ENCODE data around the gene HSD17B3. TPM values are rescaled to one million over a fixed set of nuclear protein-coding genes. Genes with fewer than 3 reads are reported as not detected.

The HSD17B3 gene
- total RNA-seq, 2 experiments from 2014 or later = 0.42 to 0.80 TPM

- peaks cover 3% of the 10 kb centered on the region for H3K4me1 ChIP-seq (ENCODE audit: insufficient read depth, low read length)
- Mint-ChIP-seq H3K9me3 (peaks cover 2% of the 10 kb centered on the region), H3K27me3 (peaks cover 52% of the 10 kb centered on the region), H3K27ac (no peak overlapping the region), H3K36me3 (ENCODE audit: low read depth) (no peaks in the 10 kb centered on the region), H3K4me1 (ENCODE audit: low read depth) (no peaks in the 10 kb centered on the region), H3K4me3 (no peak overlapping the region)
- no peak overlapping the region for H3K4me3 ChIP-seq (ENCODE audit: low read length)
- ATAC-seq (ENCODE audit: poor library complexity) = no peak
- no peak for TF ChIP-seq CTCF (IDR thresholded peaks at IDR 0.05)
- intact Hi-C loops (cut with DNase I, micrococcal nuclease) = loop anchor here (1.0 to 2.0 kb wide), 2 partner anchors 85 kb away; no protein-coding TSS in a partner anchor
- CTCF ChIA-PET = interaction anchor here (0.6 to 1.6 kb wide), 3 partner anchors 10 to 83 kb away, joined by 3 to 4 read pairs (median 3); no protein-coding TSS in a partner anchor
- no peak overlapping the region for H3K27ac ChIP-seq (ENCODE audit: low read depth in 1 of 2, low read length in 2 of 2)
- peaks cover 2 to 5% of the 10 kb centered on the region in 2 experiments for H3K27me3 ChIP-seq (ENCODE audit: control insufficient read depth in 1 of 2, insufficient read depth in 2 of 2, low read length in 2 of 2)
- no peak for DNase-seq
- no peaks in the 10 kb centered on the region for H3K36me3 ChIP-seq (ENCODE audit: insufficient read depth, low read length)
- H3K9me3 ChIP-seq (ENCODE audit: control insufficient read depth in 1 of 2, insufficient read depth in 1 of 2, low read length in 2 of 2) = no peaks in the 10 kb centered on the region
- POLR2A ChIA-PET = no interaction called here
Measured at GRCh38 chr9:96232164-96232538, 69.8 kb downstream of the HSD17B3 start.

GRCh38 chr9:96230002-96230401 lies 72.0 kb downstream of the HSD17B3 start:
- Histone ChIP-seq H3K27me3 (ENCODE audit: control insufficient read depth in 1 of 2, insufficient read depth in 2 of 2, low read length in 2 of 2) (peaks cover 5 to 7% of the 10 kb centered on the region in 2 experiments), H3K27ac (ENCODE audit: low read depth in 1 of 2, low read length in 2 of 2) (no peak overlapping the region), H3K9me3 (ENCODE audit: control insufficient read depth in 1 of 2, insufficient read depth in 1 of 2, low read length in 2 of 2) (no peaks in the 10 kb centered on the region), H3K4me1 (ENCODE audit: insufficient read depth, low read length) (peaks cover 3% of the 10 kb centered on the region), H3K4me3 (ENCODE audit: low read length) (no peak overlapping the region), H3K36me3 (ENCODE audit: insufficient read depth, low read length) (no peaks in the 10 kb centered on the region)
- no peak for DNase-seq
- Mint-ChIP-seq H3K36me3 (ENCODE audit: low read depth) (no peaks in the 10 kb centered on the region), H3K4me1 (ENCODE audit: low read depth) (no peaks in the 10 kb centered on the region), H3K27ac (no peak overlapping the region), H3K4me3 (no peak overlapping the region), H3K27me3 (peaks cover 52% of the 10 kb centered on the region), H3K9me3 (peaks cover 2% of the 10 kb centered on the region)
- POLR2A ChIA-PET = no interaction called here
- ATAC-seq (ENCODE audit: poor library complexity) = no peak
- no peak for TF ChIP-seq CTCF (IDR thresholded peaks at IDR 0.05)
- intact Hi-C loops (cut with DNase I, micrococcal nuclease) = no loop called here
- CTCF ChIA-PET = no interaction called here

- ChIA-PET CTCF (no interaction called here), POLR2A (no interaction called here)
- Mint-ChIP-seq H3K36me3 (ENCODE audit: low read depth) (no peaks in the 10 kb centered on the region), H3K4me3 (no peak overlapping the region), H3K27me3 (peaks cover 65% of the 10 kb centered on the region), H3K4me1 (ENCODE audit: low read depth) (peaks cover 9% of the 10 kb centered on the region), H3K9me3 (peaks cover 3% of the 10 kb centered on the region), H3K27ac (no peak overlapping the region)
- Histone ChIP-seq H3K36me3 (ENCODE audit: insufficient read depth, low read length) (no peaks in the 10 kb centered on the region), H3K27me3 (ENCODE audit: control insufficient read depth in 1 of 2, insufficient read depth in 2 of 2, low read length in 2 of 2) (peaks cover 29 to 30% of the 10 kb centered on the region in 2 experiments), H3K9me3 (ENCODE audit: control insufficient read depth in 1 of 2, insufficient read depth in 1 of 2, low read length in 2 of 2) (peaks cover 0 to 7% of the 10 kb centered on the region in 2 experiments), H3K4me3 (ENCODE audit: low read length) (no peak overlapping the region), H3K27ac (ENCODE audit: low read depth in 1 of 2, low read length in 2 of 2) (no peak overlapping the region), H3K4me1 (ENCODE audit: insufficient read depth, low read length) (peaks cover 20% of the 10 kb centered on the region)
- TF ChIP-seq CTCF (IDR thresholded peaks at IDR 0.05) = peak; percentile 25
- intact Hi-C loops (cut with DNase I, micrococcal nuclease) = no loop called here
- DNase-seq (no peak), ATAC-seq (ENCODE audit: poor library complexity) (no peak)
Measured at GRCh38 chr9:96222132-96222531, 79.8 kb downstream of the HSD17B3 start.
